Neural crest cell (in vitro differentiated cells): Measurements from ENCODE around the gene RMRP. TPM values are rescaled to one million over a fixed set of nuclear protein-coding genes. Genes with fewer than 3 reads are reported as not detected.

Experiments
- DNase-seq: peaks from one replicate; pipeline ENCODE4 v3.0.0; 2021; ENCODE audit warnings: low read depth, mixed read lengths, low spot score
- H3K27ac Mint-ChIP-seq: one replicate; pipeline ENCODE4 v1.8.0; 2021; ENCODE audit warnings: mild to moderate bottlenecking, mixed read lengths; ENCODE audit not compliant: unreplicated experiment
- H3K27me3 Mint-ChIP-seq: 2 replicates; pipeline ENCODE4 v1.8.0; 2021; ENCODE audit warnings: low read depth, mild to moderate bottlenecking, mixed read lengths
- H3K36me3 Mint-ChIP-seq: 2 replicates; pipeline ENCODE4 v1.8.0; 2021; ENCODE audit warnings: low read depth, mild to moderate bottlenecking, mixed read lengths
- H3K4me1 Mint-ChIP-seq: 2 replicates; pipeline ENCODE4 v1.8.0; 2021; ENCODE audit warnings: mixed read lengths
- H3K4me3 Mint-ChIP-seq: one replicate; pipeline ENCODE4 v1.8.0; 2021; ENCODE audit warnings: mild to moderate bottlenecking, mixed read lengths
- H3K9me3 Mint-ChIP-seq: 2 replicates; pipeline ENCODE4 v1.8.0; 2021; ENCODE audit warnings: mixed read lengths
- long read RNA-seq: library from polyadenylated mRNA; unstranded; transcript quantifications from one replicate; pipeline ENCODE4 v2.0.0, GENCODE V29; 2020
- total RNA-seq: library from RNA; stranded (reverse); gene quantifications from 2 replicates; pipeline ENCODE4 v1.2.1, GENCODE V29; 2021
- TF ChIP-seq, protein P1 (sequence below): fragments of 200-600 bp; sonication (generic); conservative IDR thresholded peaks from 2 replicates; pipeline ENCODE4 v1.5.0; 2021; ENCODE audit warnings: antibody characterized with exemption, mild to moderate bottlenecking

Gene RMRP
- 14,026 and 17,379 TPM in 2 replicates for total RNA-seq
- long read RNA-seq = 0 reads

DNA sequence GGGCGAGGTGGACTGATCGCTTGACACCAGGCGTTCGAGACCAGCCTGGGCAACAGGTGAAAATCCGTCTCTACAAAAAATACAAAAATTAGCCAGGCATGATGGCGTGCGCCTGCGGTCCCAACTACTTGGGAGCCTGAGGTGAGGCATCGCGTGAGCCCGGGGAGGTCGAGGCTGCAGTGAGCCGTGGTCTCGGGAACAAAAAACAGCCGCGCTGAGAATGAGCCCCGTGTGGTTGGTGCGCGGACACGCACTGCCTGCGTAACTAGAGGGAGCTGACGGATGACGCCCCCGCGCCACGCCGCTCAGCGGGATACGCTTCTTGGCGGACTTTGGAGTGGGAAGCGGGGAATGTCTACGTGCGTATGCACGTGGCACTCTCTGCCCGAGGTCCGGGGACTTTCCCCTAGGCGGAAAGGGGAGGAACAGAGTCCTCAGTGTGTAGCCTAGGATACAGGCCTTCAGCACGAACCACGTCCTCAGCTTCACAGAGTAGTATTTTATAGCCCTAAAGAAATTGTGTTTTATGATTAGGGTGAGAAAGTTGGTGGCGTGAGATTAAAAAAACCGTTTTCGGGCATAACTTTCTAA lies at the start of gene RMRP:
TSS of gene RMRP (minus strand) at position 474 of the 591 bp plus-strand sequence.
- Mint-ChIP-seq H3K4me1 (peaks cover 45% of the 10 kb centered on the region), H3K36me3 (peaks cover 10% of the 10 kb centered on the region), H3K27me3 (peaks cover 9% of the 10 kb centered on the region), H3K4me3 (peak within 1 kb of the TSS; percentile 88), H3K9me3 (peaks cover 3% of the 10 kb centered on the region), H3K27ac (peak within 1 kb of the TSS; percentile 98)
- peak; percentile 91 for DNase-seq
- TF ChIP-seq, protein P1, sequence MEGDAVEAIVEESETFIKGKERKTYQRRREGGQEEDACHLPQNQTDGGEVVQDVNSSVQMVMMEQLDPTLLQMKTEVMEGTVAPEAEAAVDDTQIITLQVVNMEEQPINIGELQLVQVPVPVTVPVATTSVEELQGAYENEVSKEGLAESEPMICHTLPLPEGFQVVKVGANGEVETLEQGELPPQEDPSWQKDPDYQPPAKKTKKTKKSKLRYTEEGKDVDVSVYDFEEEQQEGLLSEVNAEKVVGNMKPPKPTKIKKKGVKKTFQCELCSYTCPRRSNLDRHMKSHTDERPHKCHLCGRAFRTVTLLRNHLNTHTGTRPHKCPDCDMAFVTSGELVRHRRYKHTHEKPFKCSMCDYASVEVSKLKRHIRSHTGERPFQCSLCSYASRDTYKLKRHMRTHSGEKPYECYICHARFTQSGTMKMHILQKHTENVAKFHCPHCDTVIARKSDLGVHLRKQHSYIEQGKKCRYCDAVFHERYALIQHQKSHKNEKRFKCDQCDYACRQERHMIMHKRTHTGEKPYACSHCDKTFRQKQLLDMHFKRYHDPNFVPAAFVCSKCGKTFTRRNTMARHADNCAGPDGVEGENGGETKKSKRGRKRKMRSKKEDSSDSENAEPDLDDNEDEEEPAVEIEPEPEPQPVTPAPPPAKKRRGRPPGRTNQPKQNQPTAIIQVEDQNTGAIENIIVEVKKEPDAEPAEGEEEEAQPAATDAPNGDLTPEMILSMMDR = peak; percentile 54

DNA sequence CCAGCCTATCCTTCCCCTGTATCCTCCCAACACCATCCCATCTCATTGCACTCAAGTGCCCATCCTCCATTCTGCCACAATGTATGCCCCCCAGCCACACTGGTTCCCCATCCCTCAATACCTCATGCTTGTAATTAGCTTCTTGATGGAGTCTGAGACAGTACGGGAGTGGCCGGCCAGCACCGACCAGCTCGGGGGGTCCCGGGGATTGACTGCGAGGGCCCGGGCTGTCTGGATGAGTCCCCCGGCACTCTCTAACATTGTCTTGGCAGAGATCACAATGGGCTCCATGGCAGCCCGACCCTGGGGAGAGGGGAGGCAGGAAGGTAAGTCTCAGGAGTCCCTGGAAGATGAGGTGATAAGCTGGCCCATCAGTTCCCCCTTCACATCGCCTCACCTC lies 49.1 kb upstream of the RMRP start:
- DNase-seq = no peak
- Mint-ChIP-seq H3K27me3 (no peaks in the 10 kb centered on the region), H3K4me3 (no peak overlapping the region), H3K36me3 (peaks cover 37% of the 10 kb centered on the region), H3K4me1 (no peaks in the 10 kb centered on the region), H3K27ac (no peak overlapping the region), H3K9me3 (no peaks in the 10 kb centered on the region)
- TF ChIP-seq, protein P1 = no peak

- TF ChIP-seq, protein P1 = no peak
- Mint-ChIP-seq H3K36me3 (peaks cover 32% of the 10 kb centered on the region), H3K27ac (no peak overlapping the region), H3K4me3 (no peak overlapping the region), H3K4me1 (no peaks in the 10 kb centered on the region), H3K9me3 (no peaks in the 10 kb centered on the region), H3K27me3 (no peaks in the 10 kb centered on the region)
- DNase-seq = no peak
These were observed 48.1 kb upstream of the RMRP start for GRCh38 chr9:35705836-35706430.

DNA sequence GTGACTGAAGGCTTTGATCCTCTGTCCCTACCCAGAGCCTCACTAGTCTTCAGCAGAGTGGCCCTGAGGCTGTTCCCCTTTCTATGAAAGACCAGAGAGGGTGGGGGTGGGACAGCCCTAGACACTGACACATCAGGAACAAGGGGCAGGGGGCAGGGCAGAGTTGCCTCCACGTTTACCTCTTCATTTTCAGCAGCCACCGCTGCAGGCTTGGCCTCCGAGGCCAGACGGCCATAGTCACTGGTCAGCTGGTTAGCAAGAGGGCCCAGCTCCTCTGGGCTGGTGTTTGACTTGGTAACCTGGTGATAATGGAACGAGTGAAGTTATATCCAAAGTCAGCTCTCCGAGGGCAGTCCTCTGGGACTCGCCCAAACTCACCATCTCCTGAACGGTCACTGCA lies 47.6 kb upstream of the RMRP start:
- Mint-ChIP-seq H3K4me1 (no peaks in the 10 kb centered on the region), H3K9me3 (no peaks in the 10 kb centered on the region), H3K27me3 (no peaks in the 10 kb centered on the region), H3K27ac (no peak overlapping the region), H3K36me3 (peaks cover 27% of the 10 kb centered on the region), H3K4me3 (no peak overlapping the region)
- no peak for DNase-seq
- TF ChIP-seq, protein P1 = no peak

DNA sequence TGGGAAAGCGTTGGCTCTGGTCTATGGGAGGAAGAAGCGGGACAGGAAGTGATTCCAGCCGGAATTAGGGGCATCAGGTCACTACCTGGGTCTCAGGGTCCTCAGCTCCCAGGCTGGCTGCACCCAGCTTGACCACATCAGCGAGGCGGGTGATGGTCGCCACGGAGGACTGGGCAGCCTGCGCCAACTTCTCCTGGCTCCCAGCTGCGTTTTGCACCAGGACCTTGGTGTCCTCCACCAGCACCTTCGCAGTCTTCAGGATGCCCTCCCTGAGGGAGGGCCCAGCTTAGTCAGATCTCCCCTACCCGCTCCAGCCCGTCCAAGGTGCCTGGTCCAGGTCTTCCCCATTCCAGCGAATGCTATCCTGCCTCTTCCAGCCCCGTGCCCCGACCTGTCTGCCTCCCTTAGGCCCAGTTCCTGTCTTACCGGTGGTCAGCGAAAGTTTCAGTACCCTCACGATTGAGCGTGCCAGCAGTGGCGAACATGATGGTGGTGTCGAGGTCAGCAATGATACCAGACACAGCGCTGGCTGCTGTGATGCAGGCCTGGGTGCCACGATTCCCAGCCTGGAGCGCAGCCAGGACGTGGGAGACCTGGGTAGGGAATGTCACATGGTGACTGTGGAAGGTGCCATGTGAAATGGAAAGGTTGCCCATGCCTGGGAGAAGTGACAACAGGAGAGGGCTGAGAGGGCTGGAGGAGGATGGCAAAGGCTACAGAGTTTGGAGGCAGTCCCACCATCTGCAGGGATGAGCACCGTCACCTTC lies 46.3 kb upstream of the RMRP start:
- peaks cover 27% of the 10 kb centered on the region for H3K36me3 Mint-ChIP-seq
- H3K27ac Mint-ChIP-seq = no peak overlapping the region
- TF ChIP-seq, protein P1 = no peak

More for the DNA sequence above, 46.3 kb upstream of the RMRP start:
- Mint-ChIP-seq H3K4me3 (no peak overlapping the region), H3K27me3 (no peaks in the 10 kb centered on the region), H3K4me1 (no peaks in the 10 kb centered on the region), H3K9me3 (no peaks in the 10 kb centered on the region)
- DNase-seq = no peak
